GM18517 (cell line): ENCODE results near the gene ATP6V0D1.

Experiments used
- ATAC-seq: cut with Tn5 transposase; IDR thresholded peaks from one replicate; pipeline ENCODE4 v1.9.1; 2021; ENCODE audit warnings: mild to moderate bottlenecking, moderate library complexity; ENCODE audit not compliant: unreplicated experiment

The ATP6V0D1 gene

GRCh38 chr16:67412294-67412693 is 68.7 kb downstream of the ATP6V0D1 start:
- no peak for ATAC-seq

- ATAC-seq, result no peak
These were observed 69.6 kb downstream of the ATP6V0D1 start for GRCh38 chr16:67411339-67411738.

- ATAC-seq, result no peak
These were observed 71.3 kb downstream of the ATP6V0D1 start for GRCh38 chr16:67409631-67410030.

DNA sequence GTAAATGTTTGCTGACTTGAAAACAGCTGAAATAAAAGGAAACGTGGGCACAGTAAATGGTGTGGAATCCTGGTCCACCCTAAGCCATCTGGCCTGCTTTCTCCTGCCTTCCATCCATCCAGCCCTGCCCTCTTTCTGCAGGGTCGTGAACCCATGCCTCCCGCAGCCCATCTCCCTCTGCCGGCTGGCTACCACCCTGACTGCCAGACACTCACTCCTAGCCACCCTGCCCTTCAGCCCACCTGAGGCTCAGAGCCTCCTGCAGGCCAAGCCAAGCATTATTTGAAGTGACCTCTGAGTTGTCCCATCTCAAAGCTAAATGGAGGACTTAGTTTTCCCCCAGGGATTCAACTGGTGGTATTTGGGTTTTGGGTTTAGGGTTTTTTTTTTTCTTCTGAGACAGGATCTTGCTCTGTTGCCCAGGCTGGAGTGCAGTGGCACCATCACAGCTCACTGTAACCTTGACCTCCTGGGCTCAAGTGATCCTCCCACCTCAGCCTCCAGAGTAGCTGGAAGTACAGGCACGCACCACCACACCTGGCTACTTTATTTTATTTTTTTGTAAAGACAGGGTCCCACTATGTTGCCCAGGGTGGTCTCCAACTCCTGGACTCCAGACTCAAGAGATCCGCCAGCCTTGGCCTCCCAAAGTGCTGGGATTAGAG is 73.0 kb downstream of the ATP6V0D1 start:
- no peak for ATAC-seq

- no peak for ATAC-seq
These were observed 73.7 kb downstream of the ATP6V0D1 start for GRCh38 chr16:67407176-67407787.

DNA sequence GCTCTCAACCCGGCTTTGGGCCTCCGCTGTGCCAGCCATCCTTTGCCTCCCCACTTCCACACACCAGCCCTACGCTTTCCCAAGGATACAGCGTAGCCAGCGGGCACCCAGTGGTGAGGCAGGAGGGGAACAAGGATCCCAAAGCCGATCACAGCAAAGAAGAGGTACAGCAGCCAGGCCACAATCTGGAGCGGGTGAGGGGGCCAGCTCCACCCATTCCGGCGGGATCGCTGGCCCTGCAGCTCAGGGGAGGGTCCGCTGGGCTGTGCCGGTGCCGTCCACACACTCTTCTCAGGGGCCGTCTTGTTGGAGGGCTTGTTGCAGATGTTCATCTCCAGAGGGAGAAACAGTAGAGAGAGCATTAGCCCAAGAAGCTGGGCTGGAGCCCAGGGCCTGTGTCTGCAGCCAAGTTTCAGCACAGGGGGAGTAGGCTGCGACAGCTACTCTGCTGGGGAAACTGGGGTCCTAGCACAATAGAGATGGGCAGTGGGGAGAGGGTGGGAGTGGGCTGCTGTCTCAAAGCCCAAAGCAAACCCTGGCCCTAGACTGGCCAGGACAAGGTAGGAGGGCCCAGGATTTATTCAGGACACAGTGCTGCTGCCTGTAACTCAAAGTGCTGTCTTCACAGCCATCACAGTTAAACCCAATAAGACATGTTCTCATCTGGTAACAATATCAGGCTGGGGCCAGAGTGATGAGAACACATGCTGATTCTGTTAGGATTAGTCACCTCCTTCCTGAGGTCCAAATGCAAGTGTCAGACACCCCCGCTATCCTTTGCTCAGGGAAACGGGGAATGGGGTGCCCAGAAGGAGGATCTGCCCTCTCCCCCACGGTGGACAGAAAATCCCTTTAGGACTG is 74.6 kb downstream of the ATP6V0D1 start:
- no peak for ATAC-seq

GRCh38 chr16:67405336-67405735 is 75.6 kb downstream of the ATP6V0D1 start:
- ATAC-seq, result no peak

DNA sequence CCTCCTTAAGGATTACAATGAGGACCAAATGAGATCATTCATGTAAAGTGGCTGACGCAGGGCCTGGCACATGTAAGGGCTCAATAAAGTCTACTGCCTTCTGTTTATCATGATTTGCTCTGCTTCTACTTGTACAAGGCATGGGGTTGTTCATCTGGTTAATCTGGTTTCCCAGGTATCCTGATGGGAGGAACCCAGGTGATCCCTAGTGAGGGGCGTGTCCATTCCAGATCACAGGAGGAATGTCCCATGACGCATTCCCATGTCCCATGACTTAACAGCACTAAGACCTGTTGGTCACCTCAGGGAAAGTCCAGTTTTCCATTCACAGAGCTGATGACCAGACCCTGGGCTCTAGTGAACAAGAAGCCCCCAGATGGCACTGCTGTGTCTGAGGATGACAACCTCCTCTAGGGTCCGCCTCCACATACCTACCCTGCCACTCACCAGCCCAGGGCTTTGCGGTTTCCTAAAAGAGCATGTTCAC is 76.2 kb downstream of the ATP6V0D1 start:
- no peak for ATAC-seq

GRCh38 chr16:67403976-67404555 is 76.9 kb downstream of the ATP6V0D1 start:
- ATAC-seq, result no peak

GRCh38 chr16:67400901-67401300 is 80.1 kb downstream of the ATP6V0D1 start:
- ATAC-seq, result no peak

GRCh38 chr16:67399749-67400704 is 80.9 kb downstream of the ATP6V0D1 start:
- no peak for ATAC-seq

- ATAC-seq, result no peak
These were observed 81.7 kb downstream of the ATP6V0D1 start for GRCh38 chr16:67399218-67399733.

DNA sequence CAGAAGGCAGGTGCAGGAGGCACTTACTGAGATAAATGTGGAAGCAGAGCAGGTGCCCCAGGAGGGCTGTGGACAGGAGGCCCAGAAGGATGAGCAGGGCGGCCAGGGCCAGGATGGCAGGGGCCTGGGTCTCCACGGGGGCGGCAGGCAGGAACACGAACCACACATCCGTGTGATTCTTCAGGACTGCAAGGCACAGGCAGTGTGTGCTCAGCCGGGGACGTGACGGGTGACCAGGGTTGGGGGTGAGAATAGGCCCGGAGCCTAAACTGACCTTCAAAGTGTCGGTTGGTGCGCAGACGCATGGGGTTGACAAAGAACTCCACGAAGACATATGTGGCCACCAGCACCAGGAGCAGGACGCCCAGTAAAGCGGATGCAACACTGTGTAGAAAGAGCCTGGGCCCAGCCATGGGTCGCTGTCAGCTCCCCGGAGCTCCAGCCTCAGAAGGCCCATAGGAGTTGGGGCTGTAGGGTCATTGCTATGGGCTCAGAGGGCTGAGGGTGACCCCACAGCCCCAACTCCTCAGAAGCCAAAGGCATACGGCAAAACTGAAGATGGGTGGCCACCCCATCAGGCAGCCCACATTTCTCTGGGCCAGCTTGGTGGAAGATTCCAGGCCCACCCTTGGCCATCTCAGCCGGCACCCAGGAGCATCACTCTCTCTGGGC is 82.3 kb downstream of the ATP6V0D1 start:
- ATAC-seq, result no peak

- no peak for ATAC-seq
These were observed 83.0 kb downstream of the ATP6V0D1 start for GRCh38 chr16:67397812-67398545.

- no peak for ATAC-seq
These were observed 83.7 kb downstream of the ATP6V0D1 start for GRCh38 chr16:67397036-67397801.

DNA sequence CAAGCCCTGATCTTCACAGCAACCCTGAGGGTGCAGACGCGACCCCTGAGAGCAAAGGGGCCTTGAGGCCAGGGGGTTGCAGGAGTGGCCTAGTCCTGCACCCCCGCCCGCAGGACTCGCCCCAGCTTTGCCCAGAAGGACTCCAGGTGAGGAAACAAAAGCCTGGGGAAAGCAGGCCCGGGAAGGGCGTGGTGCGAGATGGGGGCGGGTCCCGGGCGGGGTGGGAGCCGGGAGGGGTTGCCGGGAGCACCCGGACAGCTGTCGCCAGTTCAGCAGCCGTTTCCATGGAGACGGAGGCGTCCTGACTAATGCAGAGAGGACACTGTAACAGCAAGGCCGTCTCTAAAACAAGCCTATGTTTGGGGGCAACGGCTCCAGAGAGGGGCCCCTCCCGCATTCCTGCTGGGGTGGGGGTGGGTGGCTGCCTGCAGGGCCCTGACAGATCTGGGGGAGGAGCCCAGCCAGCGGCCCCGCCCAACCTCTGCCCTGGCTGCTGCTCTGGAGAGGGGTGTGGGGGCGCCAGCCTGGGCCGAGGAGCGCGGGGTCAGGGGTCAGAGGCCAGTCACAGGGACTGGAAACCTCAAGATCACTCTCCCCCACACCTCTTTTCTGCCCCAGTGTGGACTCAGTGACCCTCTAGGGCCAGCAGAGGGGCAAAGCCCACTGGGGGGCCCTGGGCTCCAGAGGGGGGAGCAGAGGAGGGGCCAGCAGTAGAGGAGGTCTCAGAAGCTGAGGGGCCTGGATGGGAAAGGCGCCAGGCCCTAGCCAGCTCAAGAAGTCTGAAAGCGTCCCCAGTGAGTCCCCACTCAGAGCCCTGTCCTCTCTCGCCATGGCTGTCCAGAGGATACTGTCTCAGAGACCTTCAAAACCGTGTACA is 84.6 kb downstream of the ATP6V0D1 start:
- ATAC-seq, result no peak
